Osteocyte (in vitro differentiated cells): ENCODE measurements around the gene ACSF3. TPM values are rescaled to one million over a fixed set of nuclear protein-coding genes. Genes with fewer than 3 reads are reported as not detected.
"Not testable (repeated sequence)": the region's sequence is repeated elsewhere in the genome, so short reads cannot be mapped to it uniquely, and the experiment has no call there.

Experiments used
- DNase-seq: peaks from one replicate; pipeline ENCODE4 v3.0.0; 2021; ENCODE audit warnings: mixed read lengths; ENCODE audit not compliant: unreplicated experiment; ENCODE audit errors: extremely low spot score
- H3K27ac Mint-ChIP-seq: one replicate; pipeline ENCODE4 v1.8.0; 2021; ENCODE audit warnings: mild to moderate bottlenecking, mixed read lengths; ENCODE audit not compliant: unreplicated experiment
- H3K27me3 Mint-ChIP-seq: one replicate; pipeline ENCODE4 v1.8.0; 2021; ENCODE audit warnings: mixed read lengths; ENCODE audit not compliant: unreplicated experiment
- H3K36me3 Mint-ChIP-seq: one replicate; pipeline ENCODE4 v1.8.0; 2021; ENCODE audit warnings: mixed read lengths; ENCODE audit not compliant: unreplicated experiment
- H3K4me1 Mint-ChIP-seq: one replicate; pipeline ENCODE4 v1.8.0; 2021; ENCODE audit warnings: mixed read lengths; ENCODE audit not compliant: unreplicated experiment
- H3K4me3 Mint-ChIP-seq: one replicate; pipeline ENCODE4 v1.8.0; 2021; ENCODE audit warnings: mild to moderate bottlenecking, moderate library complexity, mixed read lengths; ENCODE audit not compliant: unreplicated experiment
- H3K9me3 Mint-ChIP-seq: one replicate; pipeline ENCODE4 v1.8.0; 2021; ENCODE audit warnings: mixed read lengths; ENCODE audit not compliant: unreplicated experiment
- total RNA-seq: library from RNA; stranded (reverse); gene quantifications from 2 replicates; pipeline ENCODE4 v1.2.1, GENCODE V29; 2021
- TF ChIP-seq, protein P1 (sequence below): fragments of 200-600 bp; sonication (generic); IDR thresholded peaks from 2 replicates; pipeline ENCODE4 v1.5.0; 2021; ENCODE audit warnings: antibody characterized with exemption, mild to moderate bottlenecking, moderate library complexity

ACSF3 gene
- total RNA-seq, 1 donor from 2014 or later, result 33.5 TPM

GRCh38 chr16:89069920-89070319 lies 23.7 kb upstream of the ACSF3 start:
- TF ChIP-seq, protein P1, sequence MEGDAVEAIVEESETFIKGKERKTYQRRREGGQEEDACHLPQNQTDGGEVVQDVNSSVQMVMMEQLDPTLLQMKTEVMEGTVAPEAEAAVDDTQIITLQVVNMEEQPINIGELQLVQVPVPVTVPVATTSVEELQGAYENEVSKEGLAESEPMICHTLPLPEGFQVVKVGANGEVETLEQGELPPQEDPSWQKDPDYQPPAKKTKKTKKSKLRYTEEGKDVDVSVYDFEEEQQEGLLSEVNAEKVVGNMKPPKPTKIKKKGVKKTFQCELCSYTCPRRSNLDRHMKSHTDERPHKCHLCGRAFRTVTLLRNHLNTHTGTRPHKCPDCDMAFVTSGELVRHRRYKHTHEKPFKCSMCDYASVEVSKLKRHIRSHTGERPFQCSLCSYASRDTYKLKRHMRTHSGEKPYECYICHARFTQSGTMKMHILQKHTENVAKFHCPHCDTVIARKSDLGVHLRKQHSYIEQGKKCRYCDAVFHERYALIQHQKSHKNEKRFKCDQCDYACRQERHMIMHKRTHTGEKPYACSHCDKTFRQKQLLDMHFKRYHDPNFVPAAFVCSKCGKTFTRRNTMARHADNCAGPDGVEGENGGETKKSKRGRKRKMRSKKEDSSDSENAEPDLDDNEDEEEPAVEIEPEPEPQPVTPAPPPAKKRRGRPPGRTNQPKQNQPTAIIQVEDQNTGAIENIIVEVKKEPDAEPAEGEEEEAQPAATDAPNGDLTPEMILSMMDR, result no peak
- peaks cover 9% of the 10 kb centered on the region for H3K27me3 Mint-ChIP-seq

GRCh38 chr16:89070590-89070989 lies 23.1 kb upstream of the ACSF3 start:
- Mint-ChIP-seq H3K4me3 (no peak overlapping the region), H3K4me1 (peaks cover 5% of the 10 kb centered on the region), H3K9me3 (no peaks in the 10 kb centered on the region), H3K27me3 (peaks cover 8% of the 10 kb centered on the region), H3K27ac (no peak overlapping the region), H3K36me3 (no peaks in the 10 kb centered on the region)
- DNase-seq, result no peak
- TF ChIP-seq, protein P1, result no peak

More at GRCh38 chr16:89069920-89070319, 23.7 kb upstream of the ACSF3 start:
- Mint-ChIP-seq H3K27ac (no peak overlapping the region), H3K4me3 (no peak overlapping the region), H3K4me1 (peaks cover 5% of the 10 kb centered on the region), H3K36me3 (no peaks in the 10 kb centered on the region), H3K9me3 (no peaks in the 10 kb centered on the region)
- no peak for DNase-seq

DNA sequence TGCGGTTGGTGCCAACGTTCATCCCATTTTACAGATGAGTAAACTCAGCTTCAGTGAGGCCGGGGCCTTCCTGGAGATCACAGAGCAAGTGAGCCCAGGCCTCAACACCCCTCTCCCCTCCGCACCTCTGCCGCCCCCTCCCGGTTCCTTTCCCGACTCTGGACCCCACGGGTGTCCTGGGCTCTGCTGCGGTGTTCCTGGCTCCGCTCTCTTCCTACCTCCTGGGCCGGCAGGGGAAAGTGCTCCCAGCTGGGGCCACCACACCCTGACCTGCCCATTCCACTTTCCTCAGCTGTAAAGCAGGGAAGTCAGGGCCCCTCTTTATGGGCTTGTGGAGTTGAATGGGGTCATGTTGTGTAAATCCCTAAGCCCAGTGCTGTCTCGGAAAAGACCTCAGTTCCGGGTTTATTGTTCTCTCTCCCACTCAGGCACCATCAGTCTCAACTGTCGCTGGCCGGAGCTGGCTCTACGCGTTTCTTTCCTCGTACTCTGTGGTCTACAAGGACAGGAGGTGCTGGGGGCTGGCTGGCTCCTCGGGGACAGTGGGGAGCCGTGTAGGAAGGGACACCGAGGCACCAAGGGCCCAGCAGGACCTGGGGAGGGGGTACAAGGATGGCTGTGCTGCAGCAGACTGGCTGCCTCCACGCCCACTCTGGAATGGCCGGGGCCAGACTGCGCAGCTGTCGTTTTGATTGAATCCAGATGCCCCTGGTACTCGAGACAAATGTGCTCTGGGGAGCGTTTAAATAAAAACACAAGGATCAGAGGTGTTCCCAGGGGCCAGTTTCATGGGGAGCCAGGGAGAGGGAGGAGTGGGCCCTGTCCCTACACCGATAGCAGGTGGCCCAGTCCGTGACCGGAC lies 21.7 kb upstream of the ACSF3 start:
- Mint-ChIP-seq H3K9me3 (no peaks in the 10 kb centered on the region), H3K36me3 (no peaks in the 10 kb centered on the region), H3K27ac (no peak overlapping the region), H3K4me3 (no peak overlapping the region), H3K4me1 (peaks cover 5% of the 10 kb centered on the region), H3K27me3 (peaks cover 2% of the 10 kb centered on the region)
- DNase-seq, result no peak
- TF ChIP-seq, protein P1, result no peak

DNA sequence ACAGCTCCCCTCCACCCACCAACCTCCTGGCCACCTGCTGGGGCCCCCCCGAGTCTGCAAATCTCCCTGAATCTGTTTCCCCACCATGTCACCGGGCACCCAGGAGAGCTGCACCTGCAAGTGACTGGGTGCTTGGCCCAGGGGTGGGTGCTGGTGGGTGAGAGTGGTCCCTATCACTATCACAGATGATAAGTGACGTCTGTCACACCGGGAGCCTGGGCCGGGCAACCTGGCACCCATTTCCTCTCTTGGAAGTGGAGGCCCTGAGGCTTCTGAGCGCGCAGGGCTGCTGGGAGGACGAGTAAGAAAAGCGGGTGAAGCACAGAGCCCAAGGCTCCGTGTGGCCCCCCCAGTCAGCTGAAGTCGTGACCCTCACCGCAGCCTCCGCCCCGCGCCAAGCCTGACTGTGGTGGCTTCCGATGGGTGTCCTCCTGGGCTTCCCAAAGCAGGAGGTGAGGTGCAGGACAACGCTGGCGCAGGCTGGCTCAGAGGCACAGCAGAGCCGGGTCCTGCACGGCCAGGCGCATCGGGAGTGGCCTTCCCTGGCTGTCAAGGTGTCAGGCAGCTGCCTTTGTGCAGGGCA lies 21.0 kb upstream of the ACSF3 start:
- DNase-seq, result no peak
- Mint-ChIP-seq H3K4me1 (peaks cover 5% of the 10 kb centered on the region), H3K36me3 (no peaks in the 10 kb centered on the region), H3K9me3 (no peaks in the 10 kb centered on the region), H3K4me3 (no peak overlapping the region), H3K27ac (no peak overlapping the region), H3K27me3 (no peaks in the 10 kb centered on the region)
- TF ChIP-seq, protein P1, result no peak

DNA sequence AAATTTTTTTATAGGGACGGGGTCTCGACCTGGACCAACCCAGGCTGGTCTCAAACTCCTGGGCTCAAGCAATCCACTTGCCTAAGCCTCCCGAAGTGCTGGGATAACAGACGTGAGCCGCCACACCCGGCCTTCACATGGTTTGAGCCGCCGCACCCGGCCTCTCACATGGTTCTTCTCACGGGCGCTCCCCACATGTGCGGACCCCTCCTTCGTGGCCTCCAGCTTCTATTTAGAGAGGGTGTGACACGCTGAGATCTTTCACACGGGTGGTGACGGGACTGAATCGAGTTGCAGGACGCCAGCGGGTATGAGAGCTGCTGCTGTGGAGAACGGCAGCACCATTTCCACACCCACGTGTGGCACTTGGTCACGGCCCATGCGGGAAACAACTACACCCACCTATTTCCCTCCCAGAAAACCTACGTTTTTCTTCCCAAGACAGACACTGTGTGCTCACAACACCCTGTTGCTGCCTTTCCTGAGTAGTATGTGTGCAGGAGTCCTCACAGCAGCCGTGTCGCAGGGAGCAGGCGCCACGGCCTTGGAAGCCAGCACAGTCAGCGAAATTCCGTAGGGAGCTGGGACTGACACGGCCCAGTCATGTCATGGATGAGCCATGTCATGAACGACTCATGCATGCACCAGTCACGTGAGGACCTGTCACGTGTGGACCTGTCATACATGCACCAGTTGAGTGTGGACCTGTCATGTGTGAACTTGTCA lies 20.1 kb upstream of the ACSF3 start:
- Mint-ChIP-seq H3K27me3 (no peaks in the 10 kb centered on the region), H3K4me3 (no peak overlapping the region), H3K4me1 (peaks cover 5% of the 10 kb centered on the region), H3K9me3 (no peaks in the 10 kb centered on the region), H3K27ac (no peak overlapping the region), H3K36me3 (no peaks in the 10 kb centered on the region)
- DNase-seq, result no peak
- TF ChIP-seq, protein P1, result no peak

GRCh38 chr16:89074072-89074674 lies 19.5 kb upstream of the ACSF3 start:
- not testable (repeated sequence) for H3K36me3 Mint-ChIP-seq, H3K27ac Mint-ChIP-seq, H3K4me3 Mint-ChIP-seq, H3K9me3 Mint-ChIP-seq, H3K27me3 Mint-ChIP-seq, DNase-seq, H3K4me1 Mint-ChIP-seq
